HG03045 (cell line): ENCODE data around the gene CACNA1B.
A peak's percentile ranks its signal among the peaks of the same experiment; 100 is the strongest.
"Not testable (repeated sequence)": the region's sequence is repeated elsewhere in the genome, so short reads cannot be mapped to it uniquely, and the experiment has no call there.

Experiments
- ATAC-seq: cut with Tn5 transposase; IDR thresholded peaks from one replicate; pipeline ENCODE4 v1.9.1; 2021; ENCODE audit warnings: mild to moderate bottlenecking, moderate library complexity; ENCODE audit not compliant: unreplicated experiment

Gene CACNA1B

GRCh38 chr9:138122676-138123075, 245.1 kb downstream of the CACNA1B start:
- ATAC-seq = no peak

- ATAC-seq = no peak
These were observed 245.5 kb downstream of the CACNA1B start for GRCh38 chr9:138123086-138123485.

DNA sequence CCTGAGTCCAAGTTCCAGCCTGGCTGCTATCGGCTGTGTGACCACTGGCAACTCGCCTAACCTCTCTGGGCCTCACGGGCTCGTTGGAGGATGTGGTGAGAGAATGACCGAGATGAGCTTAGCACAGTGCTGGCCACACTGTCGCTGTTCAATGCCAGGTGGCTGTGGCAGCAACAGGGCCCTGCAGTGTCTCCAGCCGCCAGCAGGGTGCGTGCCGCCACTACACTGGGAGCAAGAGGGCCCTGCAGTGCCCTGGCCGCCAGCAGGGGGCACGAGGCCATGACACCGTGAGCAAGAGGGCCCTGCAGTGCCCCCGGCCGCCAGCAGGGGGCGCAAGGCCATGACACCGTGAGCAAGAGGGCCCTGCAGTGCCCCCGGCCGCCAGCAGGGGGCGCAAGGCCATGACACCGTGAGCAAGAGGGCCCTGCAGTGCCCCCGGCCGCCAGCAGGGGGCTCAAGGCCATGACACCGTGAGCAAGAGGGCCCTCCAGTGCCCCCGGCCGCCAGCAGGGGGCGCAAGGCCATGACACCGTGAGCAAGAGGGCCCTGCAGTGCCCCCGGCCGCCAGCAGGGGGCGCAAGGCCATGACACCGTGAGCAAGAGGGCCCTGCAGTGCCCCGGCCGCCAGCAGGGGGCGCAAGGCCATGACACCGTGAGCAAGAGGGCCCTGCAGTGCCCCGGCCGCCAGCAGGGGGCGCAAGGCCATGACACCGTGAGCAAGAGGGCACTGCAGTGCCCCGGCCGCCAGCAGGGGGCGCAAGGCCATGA, 248.7 kb downstream of the CACNA1B start:
- ATAC-seq = peak; percentile 52

GRCh38 chr9:138126858-138127584, 249.4 kb downstream of the CACNA1B start:
- not testable (repeated sequence) for ATAC-seq

- ATAC-seq = not testable (repeated sequence)
These were observed 250.4 kb downstream of the CACNA1B start for GRCh38 chr9:138128027-138128426.

GRCh38 chr9:138129318-138129717, 251.7 kb downstream of the CACNA1B start:
- not testable (repeated sequence) for ATAC-seq

GRCh38 chr9:138132946-138133705, 255.5 kb downstream of the CACNA1B start:
- not testable (repeated sequence) for ATAC-seq

DNA sequence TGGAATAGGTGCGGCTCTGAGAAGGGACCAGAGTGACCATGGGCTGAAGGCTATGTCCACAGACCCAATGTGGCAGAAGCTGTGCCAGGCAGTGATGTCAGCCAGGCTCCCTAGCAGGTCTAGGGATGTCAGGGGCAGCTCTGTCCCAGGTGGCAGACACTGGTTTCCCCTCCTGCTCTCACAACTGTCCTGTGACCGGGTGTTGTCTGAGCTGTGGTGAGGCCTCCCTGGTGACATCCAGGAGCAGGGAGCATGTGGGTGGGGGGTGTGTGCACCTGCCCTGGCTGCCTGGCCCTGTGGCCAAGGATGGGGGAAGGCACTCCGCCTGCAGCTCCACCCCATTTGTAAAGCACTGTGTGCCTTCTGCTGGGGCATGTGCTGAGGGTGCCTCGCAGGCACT, 257.0 kb downstream of the CACNA1B start:
- not testable (repeated sequence) for ATAC-seq

GRCh38 chr9:138139096-138139495, 261.5 kb downstream of the CACNA1B start:
- not testable (repeated sequence) for ATAC-seq

GRCh38 chr9:138140980-138141379, 263.4 kb downstream of the CACNA1B start:
- not testable (repeated sequence) for ATAC-seq

DNA sequence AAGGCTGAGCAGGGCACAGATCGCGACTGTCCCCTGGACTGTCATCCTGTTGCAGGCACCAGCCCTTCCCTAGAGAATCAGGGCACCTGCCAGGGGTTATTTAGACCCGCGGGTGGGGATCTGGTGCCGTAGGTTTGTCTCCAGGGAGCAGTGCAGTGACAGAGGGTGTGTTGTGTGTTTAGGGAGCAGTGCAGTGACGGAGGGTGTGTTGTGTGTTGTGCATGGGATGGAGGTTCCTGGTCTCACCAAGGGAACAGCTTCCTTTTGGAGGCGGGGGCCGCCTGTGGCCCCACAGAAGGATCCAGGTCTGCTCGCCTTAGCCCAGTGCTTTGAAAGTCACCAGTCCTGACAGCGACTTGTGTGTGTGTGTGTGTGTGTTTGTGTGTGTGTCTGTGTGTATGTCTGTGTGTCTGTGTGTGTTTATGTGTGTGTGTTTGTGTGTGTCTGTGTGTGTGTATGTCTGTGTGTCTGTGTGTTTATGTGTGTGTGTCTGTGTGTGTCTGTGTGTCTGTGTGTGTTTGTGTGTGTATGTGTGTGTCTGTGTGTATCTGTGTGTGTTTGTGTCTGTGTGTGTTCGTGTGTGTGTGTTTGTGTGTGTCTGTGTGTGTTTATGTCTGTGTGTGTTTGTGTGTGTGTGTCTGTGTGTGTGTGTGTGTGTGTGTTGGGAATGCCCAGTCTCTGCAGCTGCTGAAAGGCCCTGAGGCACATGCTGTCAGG, 265.1 kb downstream of the CACNA1B start:
- not testable (repeated sequence) for ATAC-seq

DNA sequence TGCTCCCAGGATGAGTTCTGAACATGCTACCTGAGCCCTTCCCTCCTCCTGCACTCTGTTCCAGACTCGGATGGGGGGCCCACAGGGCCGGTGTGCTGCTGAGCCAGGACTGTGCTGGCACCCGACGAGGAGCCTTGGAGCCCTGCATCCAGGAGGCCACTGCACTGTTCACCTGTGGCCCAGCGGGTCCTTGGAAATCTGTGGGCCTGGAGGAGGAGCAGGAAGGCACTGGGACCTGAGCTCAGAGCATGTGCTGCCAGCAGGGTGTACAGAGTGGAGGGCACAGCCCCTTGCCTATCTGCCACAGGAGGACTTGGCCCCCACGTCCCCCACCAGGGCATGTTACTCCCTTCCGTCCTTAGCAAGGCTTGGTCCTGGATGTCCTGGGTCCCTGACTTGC, 265.9 kb downstream of the CACNA1B start:
- not testable (repeated sequence) for ATAC-seq

- ATAC-seq = not testable (repeated sequence)
These were observed 270.0 kb downstream of the CACNA1B start for GRCh38 chr9:138147556-138147955.

- not testable (repeated sequence) for ATAC-seq
These were observed 272.4 kb downstream of the CACNA1B start for GRCh38 chr9:138149672-138150656.

DNA sequence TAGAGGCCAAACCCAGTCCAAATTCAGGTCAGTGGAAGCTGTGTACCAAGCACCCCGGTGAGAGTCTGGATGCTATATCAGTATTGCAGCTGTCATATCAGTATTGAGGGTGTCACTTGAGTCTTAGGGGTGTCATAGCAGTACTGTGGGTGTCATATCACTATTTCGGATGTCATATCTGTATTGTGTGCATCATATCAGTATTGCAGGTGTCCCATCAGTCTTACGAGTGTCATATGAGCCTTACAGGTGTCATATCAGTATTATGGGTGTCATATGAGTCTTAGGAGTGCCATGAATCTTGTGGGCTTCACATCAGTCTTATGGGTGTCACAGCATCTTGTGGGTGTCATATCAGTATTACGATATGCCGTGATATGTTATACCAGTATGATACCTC, 278.2 kb downstream of the CACNA1B start:
- ATAC-seq = not testable (repeated sequence)

GRCh38 chr9:138166793-138167192, 289.2 kb downstream of the CACNA1B start:
- not testable (repeated sequence) for ATAC-seq
